ENCODE data around the gene APOB. TPM values are rescaled to one million over a fixed set of nuclear protein-coding genes. Genes with fewer than 3 reads are reported as not detected.
"Not testable (repeated sequence)": the region's sequence is repeated elsewhere in the genome, so short reads cannot be mapped to it uniquely, and the experiment has no call there.

The APOB gene
- total RNA-seq, 1 experiment from 2014 or later = not detected

DNA sequence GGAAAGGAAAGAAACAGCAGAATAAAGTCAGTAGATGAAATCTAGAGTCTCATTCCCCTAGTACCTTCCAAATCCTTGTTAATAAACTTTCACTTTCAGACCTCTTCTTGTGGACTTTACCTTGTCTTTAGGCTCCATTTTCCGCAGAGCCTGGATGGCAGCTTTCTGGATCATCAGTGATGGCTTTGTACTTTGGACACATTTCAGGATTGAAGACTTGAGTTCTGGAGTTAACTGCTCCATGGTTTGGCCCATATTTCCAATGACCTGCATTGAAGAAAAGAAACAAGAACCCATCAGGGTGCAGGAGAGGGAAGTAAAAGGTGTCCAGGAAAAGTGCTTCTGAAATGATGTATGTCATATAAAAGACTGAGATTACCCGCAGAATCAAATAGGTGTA lies 14.4 kb downstream of the APOB start:
- Histone ChIP-seq H3F3A (ENCODE audit: low read length, unreplicated experiment) (no peaks in the 10 kb centered on the region), H3K27ac (ENCODE audit: low read length) (no peak overlapping the region), H3K79me2 (ENCODE audit: low read length) (no peaks in the 10 kb centered on the region), H3K4me2 (ENCODE audit: low read length) (no peak overlapping the region), H3K9ac (ENCODE audit: low read length) (no peak overlapping the region), H4K20me1 (ENCODE audit: low read length) (no peaks in the 10 kb centered on the region), H3K27me3 (ENCODE audit: low read length) (no peaks in the 10 kb centered on the region), H3K4me3 (ENCODE audit: low read length) (no peak overlapping the region), H2AFZ (ENCODE audit: low read length) (no peak overlapping the region), H3K9me3 (ENCODE audit: low read length) (no peaks in the 10 kb centered on the region), H3K36me3 (ENCODE audit: low read depth, low read length) (no peaks in the 10 kb centered on the region), H3K9me2 (replicated peaks; ENCODE audit: low read length) (no peaks in the 10 kb centered on the region), H3K4me1 (ENCODE audit: insufficient read depth, low read length) (no peaks in the 10 kb centered on the region)
- POLR2A ChIA-PET (ENCODE audit: unreplicated experiment) = no interaction called here
- intact Hi-C loops (cut with micrococcal nuclease) = no loop called here
- no peak for TF ChIP-seq EZH2 (IDR thresholded peaks at IDR 0.05; ENCODE audit: low read length, unreplicated experiment)
- TF ChIP-seq CTCF (conservative IDR thresholded peaks at IDR 0.05; ENCODE audit: low read depth, low read length) = no peak
- BruUV-seq (replicated peaks) = no TSS peak
- DNase-seq (no peak), ATAC-seq (no peak)
- CTCF ChIA-PET = no interaction called here

DNA sequence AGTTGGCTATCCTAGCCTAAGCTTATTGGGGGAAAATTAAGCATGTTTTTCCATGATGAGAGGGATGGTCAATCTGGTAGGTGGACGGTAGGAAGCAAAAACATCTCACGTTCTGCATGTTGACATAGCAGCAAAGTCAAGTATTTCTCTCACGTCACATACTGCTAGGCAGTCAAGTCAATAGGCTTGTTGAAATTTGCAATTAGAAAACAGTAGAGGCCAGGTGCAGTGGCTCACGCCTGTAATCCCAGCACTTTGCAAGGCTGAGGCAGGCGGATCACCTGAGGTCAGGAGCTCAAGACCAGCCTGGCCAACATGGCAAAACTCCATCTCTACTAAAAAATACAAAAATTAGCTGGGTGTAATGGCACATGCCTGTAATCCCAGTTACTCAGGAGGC lies 14.9 kb downstream of the APOB start:
- BruUV-seq (replicated peaks); H3K9me2 ChIP-seq (replicated peaks; ENCODE audit: low read length); H3K4me1 ChIP-seq (ENCODE audit: insufficient read depth, low read length); H3K79me2 ChIP-seq (ENCODE audit: low read length); H3K36me3 ChIP-seq (ENCODE audit: low read depth, low read length); H3K4me3 ChIP-seq (ENCODE audit: low read length); intact Hi-C loops (cut with micrococcal nuclease); POLR2A ChIA-PET (ENCODE audit: unreplicated experiment); H3K27ac ChIP-seq (ENCODE audit: low read length); H3K9me3 ChIP-seq (ENCODE audit: low read length); DNase-seq; H2AFZ ChIP-seq (ENCODE audit: low read length); CTCF ChIA-PET; H3F3A ChIP-seq (ENCODE audit: low read length, unreplicated experiment); H3K9ac ChIP-seq (ENCODE audit: low read length); ATAC-seq; H3K27me3 ChIP-seq (ENCODE audit: low read length); H4K20me1 ChIP-seq (ENCODE audit: low read length); H3K4me2 ChIP-seq (ENCODE audit: low read length): not testable (repeated sequence)

DNA sequence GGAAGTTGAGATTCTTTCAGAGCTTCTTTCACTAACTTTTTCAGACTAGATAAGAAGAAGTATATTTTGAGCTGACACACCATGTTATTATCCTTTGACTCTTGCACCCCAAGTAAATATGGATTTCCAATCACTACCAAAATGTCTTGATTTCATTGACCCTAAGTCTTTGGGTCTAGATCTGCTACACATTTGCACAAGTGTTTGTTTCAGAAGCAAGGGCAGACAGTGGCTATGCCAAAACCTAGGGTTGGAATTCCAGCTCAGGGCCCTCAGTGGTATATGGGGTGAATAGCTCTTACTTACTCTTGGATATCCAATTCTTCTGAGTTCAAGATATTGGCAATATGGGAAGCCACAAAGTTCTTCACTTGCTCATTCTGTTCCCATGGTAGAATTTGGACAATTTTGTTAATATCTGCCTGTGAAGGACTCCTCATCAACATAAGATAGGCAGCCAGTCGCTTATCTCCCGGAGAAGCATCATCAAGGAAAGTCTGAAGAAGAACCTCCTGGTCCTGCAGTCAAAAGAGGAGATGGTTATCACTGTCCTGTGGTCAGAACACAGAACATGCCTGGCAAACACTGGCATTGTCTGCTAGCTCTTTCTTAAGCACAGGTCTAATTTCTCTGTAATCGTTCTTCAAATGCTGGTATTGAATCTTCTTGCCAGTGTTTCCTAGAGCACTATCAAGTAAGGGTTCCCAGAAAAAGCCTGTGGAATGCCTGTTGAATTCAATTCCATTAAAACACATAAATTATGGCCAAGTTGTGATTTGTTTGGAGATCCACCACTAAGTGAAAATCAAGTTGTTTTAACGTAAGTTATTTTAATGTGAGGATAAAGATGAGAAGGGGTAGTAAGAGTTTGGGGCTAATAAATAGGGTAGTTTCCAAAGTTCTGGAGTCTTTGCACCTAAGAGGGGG lies 15.6 kb downstream of the APOB start:
- ChIA-PET POLR2A (ENCODE audit: unreplicated experiment) (no interaction called here), CTCF (no interaction called here)
- no peaks in the 10 kb centered on the region for H3K36me3 ChIP-seq (ENCODE audit: low read depth, low read length)
- H3K9me2 ChIP-seq (replicated peaks; ENCODE audit: low read length) = no peaks in the 10 kb centered on the region
- TF ChIP-seq EZH2 (IDR thresholded peaks at IDR 0.05; ENCODE audit: low read length, unreplicated experiment) (no peak), CTCF (conservative IDR thresholded peaks at IDR 0.05; ENCODE audit: low read depth, low read length) (no peak), EZH2phosphoT487 (IDR thresholded peaks at IDR 0.05; ENCODE audit: borderline replicate concordance, low read length) (no peak)
- H3K79me2 ChIP-seq (ENCODE audit: low read length) = no peaks in the 10 kb centered on the region
- DNase-seq (no peak), ATAC-seq (no peak)
- no peaks in the 10 kb centered on the region for H3K4me1 ChIP-seq (ENCODE audit: insufficient read depth, low read length)
- no peak overlapping the region for H3K4me3 ChIP-seq (ENCODE audit: low read length)
- no peak overlapping the region for H3K4me2 ChIP-seq (ENCODE audit: low read length)
- H2AFZ ChIP-seq (ENCODE audit: low read length) = no peak overlapping the region
- H3K27ac ChIP-seq (ENCODE audit: low read length) = no peak overlapping the region
- peaks cover 6% of the 10 kb centered on the region; the same call in 1 of the 2 replicates for H3K27me3 ChIP-seq (ENCODE audit: low read length)
- no peak overlapping the region for H3K9ac ChIP-seq (ENCODE audit: low read length)
- H3F3A ChIP-seq (ENCODE audit: low read length, unreplicated experiment) = no peaks in the 10 kb centered on the region
- no peaks in the 10 kb centered on the region for H3K9me3 ChIP-seq (ENCODE audit: low read length)
- no TSS peak for BruUV-seq (replicated peaks)
- H4K20me1 ChIP-seq (ENCODE audit: low read length) = no peaks in the 10 kb centered on the region
- intact Hi-C loops (cut with micrococcal nuclease) = no loop called here

Measured in PC-3 (cell line).